ENCODE results near the gene HBS1L. TPM values are rescaled to one million over a fixed set of nuclear protein-coding genes. Genes with fewer than 3 reads are reported as not detected.

The HBS1L gene
- total and polyA plus RNA-seq, 9 of the 15 experiments (the other 6 are each of a cell fraction or from before 2014, with no cell fraction given) = 101 to 199 (median 145) TPM

DNA sequence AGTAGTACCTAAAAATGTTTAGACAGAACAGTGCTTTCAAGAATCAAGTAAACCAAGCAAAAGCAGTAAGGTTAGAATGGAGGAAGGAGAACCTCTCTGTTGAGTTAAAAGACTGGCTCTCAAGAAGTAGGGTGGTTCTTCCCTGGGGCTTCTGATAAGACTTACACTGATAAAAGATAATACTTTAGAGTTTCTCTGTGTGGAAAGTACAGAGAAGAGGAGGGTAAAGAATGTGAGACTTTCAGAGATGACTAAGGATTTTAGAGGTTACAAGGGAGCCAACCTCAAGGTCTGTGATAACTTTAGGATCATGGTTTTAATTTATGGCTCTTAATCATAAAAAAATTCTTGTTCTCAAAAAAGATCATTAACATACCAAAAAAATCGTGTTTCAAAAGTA, 73.8 kb downstream of the HBS1L start (continued):
- TF ChIP-seq, protein P1, sequence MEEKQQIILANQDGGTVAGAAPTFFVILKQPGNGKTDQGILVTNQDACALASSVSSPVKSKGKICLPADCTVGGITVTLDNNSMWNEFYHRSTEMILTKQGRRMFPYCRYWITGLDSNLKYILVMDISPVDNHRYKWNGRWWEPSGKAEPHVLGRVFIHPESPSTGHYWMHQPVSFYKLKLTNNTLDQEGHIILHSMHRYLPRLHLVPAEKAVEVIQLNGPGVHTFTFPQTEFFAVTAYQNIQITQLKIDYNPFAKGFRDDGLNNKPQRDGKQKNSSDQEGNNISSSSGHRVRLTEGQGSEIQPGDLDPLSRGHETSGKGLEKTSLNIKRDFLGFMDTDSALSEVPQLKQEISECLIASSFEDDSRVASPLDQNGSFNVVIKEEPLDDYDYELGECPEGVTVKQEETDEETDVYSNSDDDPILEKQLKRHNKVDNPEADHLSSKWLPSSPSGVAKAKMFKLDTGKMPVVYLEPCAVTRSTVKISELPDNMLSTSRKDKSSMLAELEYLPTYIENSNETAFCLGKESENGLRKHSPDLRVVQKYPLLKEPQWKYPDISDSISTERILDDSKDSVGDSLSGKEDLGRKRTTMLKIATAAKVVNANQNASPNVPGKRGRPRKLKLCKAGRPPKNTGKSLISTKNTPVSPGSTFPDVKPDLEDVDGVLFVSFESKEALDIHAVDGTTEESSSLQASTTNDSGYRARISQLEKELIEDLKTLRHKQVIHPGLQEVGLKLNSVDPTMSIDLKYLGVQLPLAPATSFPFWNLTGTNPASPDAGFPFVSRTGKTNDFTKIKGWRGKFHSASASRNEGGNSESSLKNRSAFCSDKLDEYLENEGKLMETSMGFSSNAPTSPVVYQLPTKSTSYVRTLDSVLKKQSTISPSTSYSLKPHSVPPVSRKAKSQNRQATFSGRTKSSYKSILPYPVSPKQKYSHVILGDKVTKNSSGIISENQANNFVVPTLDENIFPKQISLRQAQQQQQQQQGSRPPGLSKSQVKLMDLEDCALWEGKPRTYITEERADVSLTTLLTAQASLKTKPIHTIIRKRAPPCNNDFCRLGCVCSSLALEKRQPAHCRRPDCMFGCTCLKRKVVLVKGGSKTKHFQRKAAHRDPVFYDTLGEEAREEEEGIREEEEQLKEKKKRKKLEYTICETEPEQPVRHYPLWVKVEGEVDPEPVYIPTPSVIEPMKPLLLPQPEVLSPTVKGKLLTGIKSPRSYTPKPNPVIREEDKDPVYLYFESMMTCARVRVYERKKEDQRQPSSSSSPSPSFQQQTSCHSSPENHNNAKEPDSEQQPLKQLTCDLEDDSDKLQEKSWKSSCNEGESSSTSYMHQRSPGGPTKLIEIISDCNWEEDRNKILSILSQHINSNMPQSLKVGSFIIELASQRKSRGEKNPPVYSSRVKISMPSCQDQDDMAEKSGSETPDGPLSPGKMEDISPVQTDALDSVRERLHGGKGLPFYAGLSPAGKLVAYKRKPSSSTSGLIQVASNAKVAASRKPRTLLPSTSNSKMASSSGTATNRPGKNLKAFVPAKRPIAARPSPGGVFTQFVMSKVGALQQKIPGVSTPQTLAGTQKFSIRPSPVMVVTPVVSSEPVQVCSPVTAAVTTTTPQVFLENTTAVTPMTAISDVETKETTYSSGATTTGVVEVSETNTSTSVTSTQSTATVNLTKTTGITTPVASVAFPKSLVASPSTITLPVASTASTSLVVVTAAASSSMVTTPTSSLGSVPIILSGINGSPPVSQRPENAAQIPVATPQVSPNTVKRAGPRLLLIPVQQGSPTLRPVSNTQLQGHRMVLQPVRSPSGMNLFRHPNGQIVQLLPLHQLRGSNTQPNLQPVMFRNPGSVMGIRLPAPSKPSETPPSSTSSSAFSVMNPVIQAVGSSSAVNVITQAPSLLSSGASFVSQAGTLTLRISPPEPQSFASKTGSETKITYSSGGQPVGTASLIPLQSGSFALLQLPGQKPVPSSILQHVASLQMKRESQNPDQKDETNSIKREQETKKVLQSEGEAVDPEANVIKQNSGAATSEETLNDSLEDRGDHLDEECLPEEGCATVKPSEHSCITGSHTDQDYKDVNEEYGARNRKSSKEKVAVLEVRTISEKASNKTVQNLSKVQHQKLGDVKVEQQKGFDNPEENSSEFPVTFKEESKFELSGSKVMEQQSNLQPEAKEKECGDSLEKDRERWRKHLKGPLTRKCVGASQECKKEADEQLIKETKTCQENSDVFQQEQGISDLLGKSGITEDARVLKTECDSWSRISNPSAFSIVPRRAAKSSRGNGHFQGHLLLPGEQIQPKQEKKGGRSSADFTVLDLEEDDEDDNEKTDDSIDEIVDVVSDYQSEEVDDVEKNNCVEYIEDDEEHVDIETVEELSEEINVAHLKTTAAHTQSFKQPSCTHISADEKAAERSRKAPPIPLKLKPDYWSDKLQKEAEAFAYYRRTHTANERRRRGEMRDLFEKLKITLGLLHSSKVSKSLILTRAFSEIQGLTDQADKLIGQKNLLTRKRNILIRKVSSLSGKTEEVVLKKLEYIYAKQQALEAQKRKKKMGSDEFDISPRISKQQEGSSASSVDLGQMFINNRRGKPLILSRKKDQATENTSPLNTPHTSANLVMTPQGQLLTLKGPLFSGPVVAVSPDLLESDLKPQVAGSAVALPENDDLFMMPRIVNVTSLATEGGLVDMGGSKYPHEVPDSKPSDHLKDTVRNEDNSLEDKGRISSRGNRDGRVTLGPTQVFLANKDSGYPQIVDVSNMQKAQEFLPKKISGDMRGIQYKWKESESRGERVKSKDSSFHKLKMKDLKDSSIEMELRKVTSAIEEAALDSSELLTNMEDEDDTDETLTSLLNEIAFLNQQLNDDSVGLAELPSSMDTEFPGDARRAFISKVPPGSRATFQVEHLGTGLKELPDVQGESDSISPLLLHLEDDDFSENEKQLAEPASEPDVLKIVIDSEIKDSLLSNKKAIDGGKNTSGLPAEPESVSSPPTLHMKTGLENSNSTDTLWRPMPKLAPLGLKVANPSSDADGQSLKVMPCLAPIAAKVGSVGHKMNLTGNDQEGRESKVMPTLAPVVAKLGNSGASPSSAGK (IDR thresholded peaks at IDR 0.05) = no peak
- TF ChIP-seq, protein P2, sequence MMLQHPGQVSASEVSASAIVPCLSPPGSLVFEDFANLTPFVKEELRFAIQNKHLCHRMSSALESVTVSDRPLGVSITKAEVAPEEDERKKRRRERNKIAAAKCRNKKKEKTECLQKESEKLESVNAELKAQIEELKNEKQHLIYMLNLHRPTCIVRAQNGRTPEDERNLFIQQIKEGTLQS (IDR thresholded peaks at IDR 0.05) = no peak; the same call in 1 of the 2 replicates
- TF ChIP-seq, protein P2 (CRISPR knock-in tag; conservative IDR thresholded peaks at IDR 0.05) = no peak
- TF ChIP-seq, protein P3, sequence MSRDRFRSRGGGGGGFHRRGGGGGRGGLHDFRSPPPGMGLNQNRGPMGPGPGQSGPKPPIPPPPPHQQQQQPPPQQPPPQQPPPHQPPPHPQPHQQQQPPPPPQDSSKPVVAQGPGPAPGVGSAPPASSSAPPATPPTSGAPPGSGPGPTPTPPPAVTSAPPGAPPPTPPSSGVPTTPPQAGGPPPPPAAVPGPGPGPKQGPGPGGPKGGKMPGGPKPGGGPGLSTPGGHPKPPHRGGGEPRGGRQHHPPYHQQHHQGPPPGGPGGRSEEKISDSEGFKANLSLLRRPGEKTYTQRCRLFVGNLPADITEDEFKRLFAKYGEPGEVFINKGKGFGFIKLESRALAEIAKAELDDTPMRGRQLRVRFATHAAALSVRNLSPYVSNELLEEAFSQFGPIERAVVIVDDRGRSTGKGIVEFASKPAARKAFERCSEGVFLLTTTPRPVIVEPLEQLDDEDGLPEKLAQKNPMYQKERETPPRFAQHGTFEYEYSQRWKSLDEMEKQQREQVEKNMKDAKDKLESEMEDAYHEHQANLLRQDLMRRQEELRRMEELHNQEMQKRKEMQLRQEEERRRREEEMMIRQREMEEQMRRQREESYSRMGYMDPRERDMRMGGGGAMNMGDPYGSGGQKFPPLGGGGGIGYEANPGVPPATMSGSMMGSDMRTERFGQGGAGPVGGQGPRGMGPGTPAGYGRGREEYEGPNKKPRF (IDR thresholded peaks at IDR 0.05; ENCODE audit: low read depth, low read length) = no peak
- TF ChIP-seq HDAC1 (IDR thresholded peaks at IDR 0.05) (peak; percentile 57 to 71; a peak in 1 of 4 replicates), SMARCE1 (IDR thresholded peaks at IDR 0.05) (peak; percentile 92), MTA3 (IDR thresholded peaks at IDR 0.05; ENCODE audit: borderline replicate concordance) (peak; percentile 58; the same call in 1 of the 2 replicates), MTA2 (IDR thresholded peaks at IDR 0.05; ENCODE audit: low read depth) (peak; percentile 61), ZNF24 (IDR thresholded peaks at IDR 0.05) (peak; percentile 25; the same call in 1 of the 2 replicates), FOXM1 (IDR thresholded peaks at IDR 0.05; ENCODE audit: low read depth) (peak; percentile 65), FOXM1 (CRISPR knock-in tag; IDR thresholded peaks at IDR 0.05; ENCODE audit: low read depth) (no peak), MYNN (IDR thresholded peaks at IDR 0.05) (peak; percentile 81), MYNN (CRISPR knock-in tag; IDR thresholded peaks at IDR 0.05) (no peak), RFX1 (IDR thresholded peaks at IDR 0.05) (no peak), EP300 (IDR thresholded peaks at IDR 0.05; ENCODE audit: low read length) (peak; percentile 79), PHF8 (IDR thresholded peaks at IDR 0.05; ENCODE audit: borderline replicate concordance, low read length) (no peak), BCOR (IDR thresholded peaks at IDR 0.05) (0 out of 2 replicates have a peak, but pooled peaks have one; percentile 18)
